GM23338 (cell line): Measurements from ENCODE around the gene SORBS2. TPM values are rescaled to one million over a fixed set of nuclear protein-coding genes. Genes with fewer than 3 reads are reported as not detected.

Experiments used
- ATAC-seq: fragments of 200-7000 bp; cut with Tn5 transposase; 3 replicates; pipeline ENCODE4 v1.9.1; 2020
- DNase-seq: peaks from one replicate; pipeline ENCODE4 v3.0.0-alpha.2; 2015; ENCODE audit warnings: low spot score
- H2AFZ ChIP-seq: fragments of 200-600 bp; sonication (generic); 2 replicates; pipeline ENCODE4 v1.8.0; 2016; ENCODE audit warnings: antibody characterized with exemption, mild to moderate bottlenecking, moderate library complexity
- H3F3A ChIP-seq: fragments of 200-600 bp; sonication (generic); replicated peaks from 2 replicates; pipeline ENCODE4 v1.8.0; 2017; ENCODE audit warnings: antibody characterized with exemption, mixed run types, low read depth
- H3K27ac ChIP-seq: fragments of 200-600 bp; sonication (generic); 2 replicates; pipeline ENCODE4 v1.6.1; 2016; ENCODE audit warnings: low read depth
- H3K27me3 ChIP-seq: fragments of 200-600 bp; sonication (generic); 2 replicates; pipeline ENCODE4 v1.8.0; 2016; ENCODE audit warnings: mild to moderate bottlenecking, mixed run types, moderate library complexity; ENCODE audit not compliant: insufficient read depth
- H3K36me3 ChIP-seq: fragments of 200-600 bp; sonication (generic); 2 replicates; pipeline ENCODE4 v1.8.0; 2016; ENCODE audit warnings: mild to moderate bottlenecking; ENCODE audit not compliant: insufficient read depth
- H3K4me1 ChIP-seq: fragments of 200-600 bp; sonication (generic); 2 replicates; pipeline ENCODE4 v1.8.0; 2016; ENCODE audit warnings: mild to moderate bottlenecking, moderate library complexity; ENCODE audit not compliant: insufficient read depth
- H3K4me2 ChIP-seq: fragments of 200-600 bp; sonication (generic); 2 replicates; pipeline ENCODE4 v1.7.1; 2017; ENCODE audit warnings: mixed run types
- H3K4me3 ChIP-seq: fragments of 200-600 bp; sonication (generic); 2 replicates; pipeline ENCODE4 v1.6.1; 2016; ENCODE audit warnings: mixed run types
- H3K79me2 ChIP-seq: fragments of 200-600 bp; sonication (generic); replicated peaks from 2 replicates; pipeline ENCODE4 v1.8.0; 2017; ENCODE audit warnings: mild to moderate bottlenecking; ENCODE audit not compliant: insufficient read depth
- H3K9me2 ChIP-seq: fragments of 200-600 bp; sonication (generic); 2 replicates; pipeline ENCODE4 v1.8.0; 2017; ENCODE audit not compliant: insufficient read depth
- H4K20me1 ChIP-seq: fragments of 200-600 bp; sonication (generic); replicated peaks from 2 replicates; pipeline ENCODE4 v1.8.0; 2017; ENCODE audit warnings: mild to moderate bottlenecking; ENCODE audit not compliant: insufficient read depth
- H3K27ac Mint-ChIP-seq: 2 replicates; pipeline ENCODE4 v1.8.0; 2020; ENCODE audit warnings: inconsistent platforms, mild to moderate bottlenecking, moderate library complexity, mixed read lengths
- H3K27me3 Mint-ChIP-seq: 3 replicates; pipeline ENCODE4 v1.8.0; 2022; ENCODE audit warnings: low read depth, mild to moderate bottlenecking, moderate library complexity, mixed read lengths, inconsistent platforms; ENCODE audit not compliant: insufficient read depth, poor library complexity
- H3K36me3 Mint-ChIP-seq: 3 replicates; pipeline ENCODE4 v1.8.0; 2021; ENCODE audit warnings: low read depth, mild to moderate bottlenecking, inconsistent platforms, moderate library complexity, mixed read lengths
- H3K4me1 Mint-ChIP-seq: 3 replicates; pipeline ENCODE4 v1.8.0; 2020; ENCODE audit warnings: mild to moderate bottlenecking, inconsistent platforms, mixed read lengths
- H3K4me3 Mint-ChIP-seq: 3 replicates; pipeline ENCODE4 v1.8.0; 2021; ENCODE audit warnings: moderate library complexity, mild to moderate bottlenecking, inconsistent platforms, mixed read lengths
- H3K9me3 Mint-ChIP-seq: 3 replicates; pipeline ENCODE4 v1.8.0; 2020; ENCODE audit warnings: moderate library complexity, mild to moderate bottlenecking, inconsistent platforms, mixed read lengths
- CREB1 ChIP-seq: fragments of 250-450 bp; sonication (Bioruptor Pico); IDR thresholded peaks from 2 replicates; pipeline ENCODE4 v1.5.0; 2020; ENCODE audit warnings: low read depth, mild to moderate bottlenecking, moderate library complexity
- CTCF ChIP-seq, 2 experiments: fragments of 200-600 bp in 1 of 2; sonication (generic) in 1 of 2; conservative IDR thresholded peaks; 2 replicates each; pipeline versions ENCODE4 v1.5.1 to v1.6.1; 2016 to 2017; ENCODE audit warnings: antibody characterized with exemption in 2 of 2, low read depth in 2 of 2, mild to moderate bottlenecking in 2 of 2, moderate library complexity in 1 of 2
- ETS1 ChIP-seq: IDR thresholded peaks from 2 replicates; pipeline ENCODE4 v1.6.1; 2016; ENCODE audit warnings: antibody characterized with exemption
- EZH2 ChIP-seq: fragments of 200-600 bp; sonication (generic); IDR thresholded peaks from one replicate; pipeline ENCODE4 v1.8.0; 2017; ENCODE audit warnings: antibody characterized with exemption, mild to moderate bottlenecking, low read depth; ENCODE audit not compliant: unreplicated experiment
- EZH2phosphoT487 ChIP-seq: fragments of 200-600 bp; sonication (generic); IDR thresholded peaks from one replicate; pipeline ENCODE4 v1.8.1; 2018; ENCODE audit warnings: antibody characterized with exemption; ENCODE audit not compliant: unreplicated experiment
- NANOG ChIP-seq: IDR thresholded peaks from 2 replicates; pipeline ENCODE4 v1.6.1; 2016; ENCODE audit warnings: antibody characterized with exemption, borderline replicate concordance
- POLR2AphosphoS5 ChIP-seq: IDR thresholded peaks from 2 replicates; pipeline ENCODE4 v1.6.1; 2016; ENCODE audit warnings: antibody characterized with exemption, low read depth
- STAT1 ChIP-seq: IDR thresholded peaks from one replicate; pipeline ENCODE4 v1.6.1; 2016; ENCODE audit warnings: antibody characterized with exemption; ENCODE audit not compliant: unreplicated experiment
- ZNF114 ChIP-seq: fragments of 250-450 bp; sonication (Bioruptor Pico); IDR thresholded peaks from 2 replicates; pipeline ENCODE4 v1.5.0; 2020; ENCODE audit warnings: mild to moderate bottlenecking, moderate library complexity
- ZNF331 ChIP-seq: fragments of 250-450 bp; sonication (Bioruptor Pico); IDR thresholded peaks from 2 replicates; pipeline ENCODE4 v1.5.0; 2020; ENCODE audit warnings: low read depth, mild to moderate bottlenecking, moderate library complexity
- ZNF462 ChIP-seq: fragments of 250-450 bp; sonication (Bioruptor Pico); IDR thresholded peaks from 2 replicates; pipeline ENCODE4 v1.5.0; 2020; ENCODE audit warnings: mild to moderate bottlenecking, moderate library complexity
- polyA plus RNA-seq: library from polyadenylated mRNA; unstranded; fragments of >200 nt; fragmentation: Nextera tagmentation; extraction: Ambion mirVana; gene quantifications from 2 replicates; pipeline ENCODE4 v1.2.1, GENCODE V29; 2016
- total RNA-seq: library from RNA; depleted of rRNA; stranded (reverse); fragments of >200 nt; shearing (Covaris generic); gene quantifications from 2 replicates; pipeline ENCODE4 v1.2.3, GENCODE V29; 2014

Gene SORBS2
- total and polyA plus RNA-seq, 2 experiments from 2014 or later: 17.8 to 27.6 TPM

- TF ChIP-seq CTCF (conservative IDR thresholded peaks at IDR 0.05; ENCODE audit: low read depth in 2 of 2): no peak
- no peak for TF ChIP-seq NANOG
- TF ChIP-seq ZNF114 (CRISPR knock-in tag): no peak
- TF ChIP-seq EZH2: no peak
- TF ChIP-seq STAT1: no peak
- no peak for TF ChIP-seq ZNF331 (CRISPR knock-in tag)
Observed at GRCh38 chr4:185656467-185656931, 155.5 kb downstream of the SORBS2 start (continued).

- TF ChIP-seq EZH2phosphoT487 (no peak), POLR2AphosphoS5 (no peak), ETS1 (no peak)
- H3K9me3 Mint-ChIP-seq: no peaks in the 10 kb centered on the region
- Histone ChIP-seq H3K4me3 (no peak overlapping the region), H3K36me3 (no peaks in the 10 kb centered on the region), H3F3A (no peaks in the 10 kb centered on the region; the same call in 1 of the 2 replicates), H3K79me2 (no peaks in the 10 kb centered on the region), H3K9me2 (no peaks in the 10 kb centered on the region), H3K4me1 (peaks cover 50% of the 10 kb centered on the region), H4K20me1 (no peaks in the 10 kb centered on the region), H3K27me3 (no peaks in the 10 kb centered on the region), H2AFZ (no peak overlapping the region), H3K27ac (peak overlapping the region; percentile 74; the same call in 1 of the 2 replicates), H3K4me2 (peak overlapping the region; percentile 58)
- no peak overlapping the region for H3K4me3 Mint-ChIP-seq
- H3K4me1 Mint-ChIP-seq: peaks cover 56% of the 10 kb centered on the region
- H3K27me3 Mint-ChIP-seq: no peaks in the 10 kb centered on the region
- DNase-seq (no peak), ATAC-seq (no peak)
- H3K36me3 Mint-ChIP-seq: no peaks in the 10 kb centered on the region
- H3K27ac Mint-ChIP-seq: peak overlapping the region; percentile 58
Observed at GRCh38 chr4:185654965-185655554, 156.9 kb downstream of the SORBS2 start.

- Mint-ChIP-seq H3K4me1 (peaks cover 60% of the 10 kb centered on the region), H3K4me3 (no peak overlapping the region), H3K36me3 (peaks cover 2% of the 10 kb centered on the region; the same call in 2 of the 3 replicates), H3K9me3 (no peaks in the 10 kb centered on the region), H3K27me3 (no peaks in the 10 kb centered on the region), H3K27ac (0 out of 2 replicates have a peak overlapping the region, but pooled peaks have one; percentile 58)
- Histone ChIP-seq H3K4me2 (peak overlapping the region; percentile 58), H3K79me2 (no peaks in the 10 kb centered on the region), H3F3A (no peaks in the 10 kb centered on the region; the same call in 1 of the 2 replicates), H3K27me3 (no peaks in the 10 kb centered on the region), H2AFZ (no peak overlapping the region), H3K9me2 (no peaks in the 10 kb centered on the region), H3K4me1 (peaks cover 50% of the 10 kb centered on the region), H3K36me3 (no peaks in the 10 kb centered on the region), H4K20me1 (no peaks in the 10 kb centered on the region), H3K4me3 (no peak overlapping the region), H3K27ac (peak overlapping the region; percentile 12; the same call in 1 of the 2 replicates)
- ATAC-seq: no peak
- no peak for DNase-seq
- TF ChIP-seq CREB1 (CRISPR knock-in tag): no peak
- TF ChIP-seq STAT1: no peak
- TF ChIP-seq NANOG: no peak
- no peak for TF ChIP-seq ZNF462 (CRISPR knock-in tag)
Observed at GRCh38 chr4:185654311-185654710, 157.7 kb downstream of the SORBS2 start.
